GM19193 (cell line): ENCODE data around the gene MGAT1.

Source experiments
- POLR2A ChIP-seq: IDR thresholded peaks from 4 replicates; pipeline ENCODE4 v1.6.1; 2011; ENCODE audit not compliant: insufficient read depth, insufficient read length; ENCODE audit errors: extremely low read depth

Gene MGAT1

GRCh38 chr5:180785121-180785781 is 17.4 kb downstream of the MGAT1 start:
- no peak for TF ChIP-seq POLR2A

GRCh38 chr5:180784497-180785097 is 18.0 kb downstream of the MGAT1 start:
- no peak for TF ChIP-seq POLR2A

- TF ChIP-seq POLR2A, result no peak
Observed at GRCh38 chr5:180783340-180784052, 19.1 kb downstream of the MGAT1 start.

DNA sequence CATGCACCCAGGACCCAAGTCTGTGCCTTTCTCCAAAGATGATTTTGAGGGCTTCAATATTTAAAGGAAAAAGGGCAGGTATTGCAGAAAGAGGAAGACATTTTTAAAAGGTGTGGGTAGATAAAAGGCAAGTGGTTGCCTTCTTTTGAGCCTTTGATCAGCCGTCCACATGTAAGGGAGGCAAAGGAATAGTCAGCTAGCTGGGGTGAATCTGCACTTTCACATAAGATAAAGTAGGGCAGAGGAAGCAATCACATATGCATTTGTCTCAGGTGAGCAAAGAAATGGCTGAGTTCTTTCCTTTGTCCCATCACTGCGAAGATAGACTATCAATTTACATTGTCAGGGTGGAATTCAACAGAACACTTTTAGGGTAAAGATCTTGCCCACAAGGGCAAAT is 19.9 kb downstream of the MGAT1 start:
- no peak for TF ChIP-seq POLR2A

- no peak for TF ChIP-seq POLR2A
Observed at GRCh38 chr5:180779985-180780610, 22.5 kb downstream of the MGAT1 start.

DNA sequence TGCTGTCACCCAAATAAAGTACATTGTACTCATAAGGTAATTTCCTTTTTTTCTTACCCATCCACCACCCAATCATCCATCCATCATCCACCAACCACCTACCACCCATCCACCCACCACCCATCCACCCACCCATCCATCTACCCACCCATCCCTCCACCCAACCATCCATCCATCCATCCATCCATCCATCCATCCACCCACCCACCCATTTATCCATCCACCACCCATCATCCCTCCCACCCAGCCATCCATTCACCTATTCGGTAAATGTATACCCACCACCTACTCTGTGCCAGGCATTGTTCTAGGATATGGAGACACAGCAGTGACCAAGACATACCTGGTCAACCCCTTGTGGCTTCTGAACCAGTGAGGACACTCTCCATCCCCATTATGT is 25.1 kb downstream of the MGAT1 start:
- TF ChIP-seq POLR2A, result no peak

DNA sequence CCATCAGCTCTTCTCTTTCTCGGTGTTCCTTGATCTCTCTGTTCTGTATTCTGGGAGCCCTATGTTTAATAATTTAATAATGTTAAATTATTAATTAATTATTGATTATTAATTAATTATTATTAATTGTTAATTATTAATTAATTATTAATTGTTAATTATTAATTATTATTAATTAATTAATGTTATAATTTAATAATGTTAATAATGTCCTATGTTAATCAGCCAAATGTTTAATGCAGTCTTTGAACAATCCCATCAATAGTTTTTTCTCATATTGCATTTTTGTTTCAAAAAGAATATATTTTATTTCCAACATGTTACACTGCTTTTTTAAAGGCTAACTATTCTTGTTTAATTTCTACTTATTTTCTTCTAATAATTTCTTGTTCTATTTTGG is 26.2 kb downstream of the MGAT1 start:
- no peak for TF ChIP-seq POLR2A

DNA sequence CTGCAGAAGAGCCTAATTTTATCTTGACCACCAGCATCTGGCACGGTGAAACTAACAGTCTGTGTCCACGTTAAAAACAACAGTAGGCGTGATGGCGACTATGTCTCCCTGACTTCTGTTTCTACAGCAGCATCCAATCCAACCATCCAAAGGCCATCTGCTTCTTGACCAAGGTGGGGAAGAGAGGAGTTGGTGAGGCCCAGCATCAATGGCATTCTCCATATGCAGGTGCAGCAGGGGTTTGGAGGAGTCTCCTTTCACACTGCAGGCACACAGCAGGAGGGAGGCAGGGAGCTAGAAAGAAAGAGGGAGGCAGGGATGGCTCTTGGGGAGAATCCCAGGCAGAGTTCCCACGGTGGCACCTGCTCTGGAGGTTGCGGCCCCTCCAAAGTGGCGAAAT is 27.0 kb downstream of the MGAT1 start:
- no peak for TF ChIP-seq POLR2A

DNA sequence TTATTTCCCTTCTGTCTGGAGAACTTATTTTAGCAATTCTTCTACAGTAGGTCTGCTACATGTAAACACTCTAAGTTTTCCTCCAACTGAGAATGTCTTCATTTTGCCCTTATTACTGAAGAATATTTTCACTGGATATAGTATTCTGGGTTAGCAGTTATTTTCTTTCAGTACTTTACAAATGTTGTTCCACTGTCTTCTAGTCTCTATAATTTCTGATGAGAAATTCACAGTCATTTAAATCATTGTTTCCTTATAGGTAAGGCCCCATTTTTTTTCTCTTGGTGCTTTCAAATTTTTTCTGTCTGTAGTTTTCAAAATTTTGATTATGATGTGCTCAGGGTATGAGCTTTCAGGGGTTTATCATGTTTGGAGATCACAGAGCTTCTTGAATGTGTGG is 30.8 kb downstream of the MGAT1 start:
- no peak for TF ChIP-seq POLR2A

GRCh38 chr5:180769821-180770220 is 32.8 kb downstream of the MGAT1 start:
- no peak for TF ChIP-seq POLR2A

- no peak for TF ChIP-seq POLR2A
Observed at GRCh38 chr5:180755601-180756000, 47.0 kb downstream of the MGAT1 start.

GRCh38 chr5:180744253-180744652 is 58.4 kb downstream of the MGAT1 start:
- TF ChIP-seq POLR2A, result no peak

DNA sequence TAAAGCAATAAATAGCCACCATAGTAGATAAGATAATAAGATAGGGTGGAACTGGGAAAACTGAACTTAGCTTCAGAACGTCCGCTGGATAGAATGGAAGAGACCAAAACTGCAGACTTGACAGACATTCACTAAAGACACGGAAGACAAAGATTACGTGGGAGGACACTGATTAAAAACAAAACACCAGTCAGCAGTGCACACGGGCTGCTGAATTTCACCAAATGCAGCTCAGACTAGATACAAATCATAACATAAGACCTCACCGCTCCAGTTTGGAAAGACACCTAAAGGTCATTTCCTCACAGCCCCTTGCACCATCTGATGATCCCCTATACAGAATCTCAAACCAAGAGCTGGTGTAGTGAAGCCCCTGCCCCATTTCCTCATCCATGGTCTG is 59.9 kb downstream of the MGAT1 start:
- TF ChIP-seq POLR2A, result no peak

GRCh38 chr5:180739958-180740357 is 62.6 kb downstream of the MGAT1 start, which contains the start of gene OR2Y1:
TSS of gene OR2Y1 (minus strand) at chr5:180740058. CDS start at chr5:180740058, 0 bp downstream.
- no peak for TF ChIP-seq POLR2A

GRCh38 chr5:180739271-180739670 is 63.3 kb downstream of the MGAT1 start:
- no peak for TF ChIP-seq POLR2A
